GM23338 (cell line): ENCODE data around the gene TRIO. TPM values are rescaled to one million over a fixed set of nuclear protein-coding genes. Genes with fewer than 3 reads are reported as not detected.

Experiments used
- ATAC-seq: fragments of 200-7000 bp; cut with Tn5 transposase; 3 replicates; pipeline ENCODE4 v1.9.1; 2020
- DNase-seq: peaks from one replicate; pipeline ENCODE4 v3.0.0-alpha.2; 2015; ENCODE audit warnings: low spot score
- H2AFZ ChIP-seq: fragments of 200-600 bp; sonication (generic); 2 replicates; pipeline ENCODE4 v1.8.0; 2016; ENCODE audit warnings: antibody characterized with exemption, mild to moderate bottlenecking, moderate library complexity
- H3F3A ChIP-seq: fragments of 200-600 bp; sonication (generic); replicated peaks from 2 replicates; pipeline ENCODE4 v1.8.0; 2017; ENCODE audit warnings: antibody characterized with exemption, mixed run types, low read depth
- H3K27ac ChIP-seq: fragments of 200-600 bp; sonication (generic); 2 replicates; pipeline ENCODE4 v1.6.1; 2016; ENCODE audit warnings: low read depth
- H3K27me3 ChIP-seq: fragments of 200-600 bp; sonication (generic); 2 replicates; pipeline ENCODE4 v1.8.0; 2016; ENCODE audit warnings: mild to moderate bottlenecking, mixed run types, moderate library complexity; ENCODE audit not compliant: insufficient read depth
- H3K36me3 ChIP-seq: fragments of 200-600 bp; sonication (generic); 2 replicates; pipeline ENCODE4 v1.8.0; 2016; ENCODE audit warnings: mild to moderate bottlenecking; ENCODE audit not compliant: insufficient read depth
- H3K4me1 ChIP-seq: fragments of 200-600 bp; sonication (generic); 2 replicates; pipeline ENCODE4 v1.8.0; 2016; ENCODE audit warnings: mild to moderate bottlenecking, moderate library complexity; ENCODE audit not compliant: insufficient read depth
- H3K4me2 ChIP-seq: fragments of 200-600 bp; sonication (generic); 2 replicates; pipeline ENCODE4 v1.7.1; 2017; ENCODE audit warnings: mixed run types
- H3K4me3 ChIP-seq: fragments of 200-600 bp; sonication (generic); 2 replicates; pipeline ENCODE4 v1.6.1; 2016; ENCODE audit warnings: mixed run types
- H3K79me2 ChIP-seq: fragments of 200-600 bp; sonication (generic); replicated peaks from 2 replicates; pipeline ENCODE4 v1.8.0; 2017; ENCODE audit warnings: mild to moderate bottlenecking; ENCODE audit not compliant: insufficient read depth
- H3K9me2 ChIP-seq: fragments of 200-600 bp; sonication (generic); 2 replicates; pipeline ENCODE4 v1.8.0; 2017; ENCODE audit not compliant: insufficient read depth
- H4K20me1 ChIP-seq: fragments of 200-600 bp; sonication (generic); replicated peaks from 2 replicates; pipeline ENCODE4 v1.8.0; 2017; ENCODE audit warnings: mild to moderate bottlenecking; ENCODE audit not compliant: insufficient read depth
- H3K27ac Mint-ChIP-seq: 2 replicates; pipeline ENCODE4 v1.8.0; 2020; ENCODE audit warnings: inconsistent platforms, mild to moderate bottlenecking, moderate library complexity, mixed read lengths
- H3K27me3 Mint-ChIP-seq: 3 replicates; pipeline ENCODE4 v1.8.0; 2022; ENCODE audit warnings: low read depth, mild to moderate bottlenecking, moderate library complexity, mixed read lengths, inconsistent platforms; ENCODE audit not compliant: insufficient read depth, poor library complexity
- H3K36me3 Mint-ChIP-seq: 3 replicates; pipeline ENCODE4 v1.8.0; 2021; ENCODE audit warnings: low read depth, mild to moderate bottlenecking, inconsistent platforms, moderate library complexity, mixed read lengths
- H3K4me1 Mint-ChIP-seq: 3 replicates; pipeline ENCODE4 v1.8.0; 2020; ENCODE audit warnings: mild to moderate bottlenecking, inconsistent platforms, mixed read lengths
- H3K4me3 Mint-ChIP-seq: 3 replicates; pipeline ENCODE4 v1.8.0; 2021; ENCODE audit warnings: moderate library complexity, mild to moderate bottlenecking, inconsistent platforms, mixed read lengths
- H3K9me3 Mint-ChIP-seq: 3 replicates; pipeline ENCODE4 v1.8.0; 2020; ENCODE audit warnings: moderate library complexity, mild to moderate bottlenecking, inconsistent platforms, mixed read lengths
- CREB1 ChIP-seq: fragments of 250-450 bp; sonication (Bioruptor Pico); IDR thresholded peaks from 2 replicates; pipeline ENCODE4 v1.5.0; 2020; ENCODE audit warnings: low read depth, mild to moderate bottlenecking, moderate library complexity
- CTCF ChIP-seq, 2 experiments: fragments of 200-600 bp in 1 of 2; sonication (generic) in 1 of 2; conservative IDR thresholded peaks; 2 replicates each; pipeline versions ENCODE4 v1.5.1 to v1.6.1; 2016 to 2017; ENCODE audit warnings: antibody characterized with exemption in 2 of 2, low read depth in 2 of 2, mild to moderate bottlenecking in 2 of 2, moderate library complexity in 1 of 2
- ETS1 ChIP-seq: IDR thresholded peaks from 2 replicates; pipeline ENCODE4 v1.6.1; 2016; ENCODE audit warnings: antibody characterized with exemption
- EZH2 ChIP-seq: fragments of 200-600 bp; sonication (generic); IDR thresholded peaks from one replicate; pipeline ENCODE4 v1.8.0; 2017; ENCODE audit warnings: antibody characterized with exemption, mild to moderate bottlenecking, low read depth; ENCODE audit not compliant: unreplicated experiment
- EZH2phosphoT487 ChIP-seq: fragments of 200-600 bp; sonication (generic); IDR thresholded peaks from one replicate; pipeline ENCODE4 v1.8.1; 2018; ENCODE audit warnings: antibody characterized with exemption; ENCODE audit not compliant: unreplicated experiment
- JUNB ChIP-seq: IDR thresholded peaks from one replicate; pipeline ENCODE4 v1.6.1; 2016; ENCODE audit warnings: antibody characterized with exemption; ENCODE audit not compliant: unreplicated experiment
- NANOG ChIP-seq: IDR thresholded peaks from 2 replicates; pipeline ENCODE4 v1.6.1; 2016; ENCODE audit warnings: antibody characterized with exemption, borderline replicate concordance
- POLR2AphosphoS5 ChIP-seq: IDR thresholded peaks from 2 replicates; pipeline ENCODE4 v1.6.1; 2016; ENCODE audit warnings: antibody characterized with exemption, low read depth
- REST ChIP-seq: IDR thresholded peaks from one replicate; pipeline ENCODE4 v1.6.1; 2018; ENCODE audit warnings: antibody characterized with exemption; ENCODE audit not compliant: unreplicated experiment
- ZNF114 ChIP-seq: fragments of 250-450 bp; sonication (Bioruptor Pico); IDR thresholded peaks from 2 replicates; pipeline ENCODE4 v1.5.0; 2020; ENCODE audit warnings: mild to moderate bottlenecking, moderate library complexity
- ZNF331 ChIP-seq: fragments of 250-450 bp; sonication (Bioruptor Pico); IDR thresholded peaks from 2 replicates; pipeline ENCODE4 v1.5.0; 2020; ENCODE audit warnings: low read depth, mild to moderate bottlenecking, moderate library complexity
- polyA plus RNA-seq: library from polyadenylated mRNA; unstranded; fragments of >200 nt; fragmentation: Nextera tagmentation; extraction: Ambion mirVana; gene quantifications from 2 replicates; pipeline ENCODE4 v1.2.1, GENCODE V29; 2016
- total RNA-seq: library from RNA; depleted of rRNA; stranded (reverse); fragments of >200 nt; shearing (Covaris generic); gene quantifications from 2 replicates; pipeline ENCODE4 v1.2.3, GENCODE V29; 2014

Gene TRIO
- total and polyA plus RNA-seq, 2 experiments from 2014 or later, result 13.8 to 113 TPM

GRCh38 chr5:14386884-14387624, 243.9 kb downstream of the TRIO start (continued):
- no peak for TF ChIP-seq CTCF (conservative IDR thresholded peaks at IDR 0.05; ENCODE audit: low read depth in 2 of 2)
- TF ChIP-seq REST, result no peak
- TF ChIP-seq EZH2phosphoT487, result no peak
- no peak for TF ChIP-seq POLR2AphosphoS5
- no peak for TF ChIP-seq ZNF114 (CRISPR knock-in tag)
- no peak for TF ChIP-seq ZNF331 (CRISPR knock-in tag)
- no peak for TF ChIP-seq JUNB
- no peak for TF ChIP-seq EZH2
- no peak for TF ChIP-seq ETS1

GRCh38 chr5:14388741-14389140, 245.6 kb downstream of the TRIO start:
- peaks cover 63% of the 10 kb centered on the region for H3K36me3 Mint-ChIP-seq
- peaks cover 32% of the 10 kb centered on the region for H3K4me1 Mint-ChIP-seq
- peaks cover 5% of the 10 kb centered on the region for H3K27me3 Mint-ChIP-seq
- TF ChIP-seq EZH2phosphoT487, result no peak
- TF ChIP-seq CTCF (conservative IDR thresholded peaks at IDR 0.05; ENCODE audit: low read depth in 2 of 2), result no peak
- TF ChIP-seq JUNB, result no peak
- TF ChIP-seq CREB1, result no peak
- no peak for TF ChIP-seq NANOG
- no peak for TF ChIP-seq ZNF114 (CRISPR knock-in tag)
- TF ChIP-seq ZNF331 (CRISPR knock-in tag), result no peak
- TF ChIP-seq POLR2AphosphoS5, result no peak

More at GRCh38 chr5:14388741-14389140, 245.6 kb downstream of the TRIO start:
- peaks cover 12% of the 10 kb centered on the region; the same call in 1 of the 2 replicates for H3K4me1 ChIP-seq
- no peaks in the 10 kb centered on the region for H4K20me1 ChIP-seq
- H3K9me2 ChIP-seq, result no peaks in the 10 kb centered on the region
- DNase-seq (no peak), ATAC-seq (no peak)
- H3K27ac ChIP-seq, result no peak overlapping the region
- no peak overlapping the region for H3K4me2 ChIP-seq
- H3K36me3 ChIP-seq, result peaks cover 42% of the 10 kb centered on the region
- Mint-ChIP-seq H3K27ac (no peak overlapping the region), H3K9me3 (no peaks in the 10 kb centered on the region), H3K4me3 (no peak overlapping the region)
- no peaks in the 10 kb centered on the region for H3K27me3 ChIP-seq
- no peaks in the 10 kb centered on the region for H3F3A ChIP-seq
- no peak overlapping the region for H3K4me3 ChIP-seq
- H2AFZ ChIP-seq, result no peak overlapping the region
- H3K79me2 ChIP-seq, result no peaks in the 10 kb centered on the region
